GM21576 (cell line): Measurements from ENCODE around the gene COPS3.
A peak's percentile ranks its signal among the peaks of the same experiment; 100 is the strongest.
"Not testable (repeated sequence)": the region's sequence is repeated elsewhere in the genome, so short reads cannot be mapped to it uniquely, and the experiment has no call there.

Experiments used
- ATAC-seq: cut with Tn5 transposase; IDR thresholded peaks from one replicate; pipeline ENCODE4 v1.9.1; 2021; ENCODE audit warnings: mild to moderate bottlenecking, moderate library complexity; ENCODE audit not compliant: unreplicated experiment

The COPS3 gene

DNA sequence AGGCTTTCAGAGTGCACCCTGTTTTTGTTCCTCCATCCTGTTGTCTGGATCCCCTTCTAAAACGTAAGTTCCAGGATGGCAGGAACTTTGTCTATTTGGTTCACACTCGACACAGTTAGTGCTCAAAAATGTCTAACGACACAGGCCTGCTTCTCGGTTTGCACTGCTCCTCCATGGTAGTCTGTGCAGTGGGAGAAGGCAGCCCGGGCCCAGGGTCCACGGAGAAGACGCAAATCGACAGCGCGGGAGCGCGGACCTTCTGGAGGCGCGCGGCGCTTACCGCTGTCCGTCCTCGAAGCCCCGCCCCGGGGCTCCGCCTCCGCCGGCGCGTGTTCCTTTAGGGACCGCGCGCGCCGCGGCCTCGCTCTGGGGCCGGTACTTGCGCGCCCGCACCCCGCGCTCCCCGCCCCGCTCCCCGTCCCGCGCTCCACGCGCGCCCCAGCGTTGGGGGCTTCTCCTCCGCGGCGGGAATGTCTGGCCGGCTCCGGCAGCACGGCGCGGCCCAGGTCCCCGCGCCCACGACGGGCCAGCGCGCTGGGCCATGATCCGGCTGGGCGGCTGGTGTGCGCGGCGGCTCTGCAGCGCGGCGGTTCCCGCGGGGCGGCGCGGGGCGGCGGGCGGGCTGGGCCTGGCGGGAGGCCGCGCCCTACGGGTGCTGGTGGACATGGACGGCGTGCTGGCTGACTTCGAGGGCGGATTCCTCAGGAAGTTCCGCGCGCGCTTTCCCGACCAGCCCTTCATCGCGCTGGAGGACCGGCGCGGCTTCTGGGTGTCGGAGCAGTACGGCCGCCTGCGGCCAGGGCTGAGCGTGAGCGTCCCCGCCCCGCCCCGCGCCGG is 22.2 kb upstream of the COPS3 start, which contains the start of gene NT5M:
Gene NT5M (plus strand): TSS at position 364 of the 837 bp plus-strand sequence. CDS start 178 bp downstream, at position 542.
- peak; percentile 57 for ATAC-seq

DNA sequence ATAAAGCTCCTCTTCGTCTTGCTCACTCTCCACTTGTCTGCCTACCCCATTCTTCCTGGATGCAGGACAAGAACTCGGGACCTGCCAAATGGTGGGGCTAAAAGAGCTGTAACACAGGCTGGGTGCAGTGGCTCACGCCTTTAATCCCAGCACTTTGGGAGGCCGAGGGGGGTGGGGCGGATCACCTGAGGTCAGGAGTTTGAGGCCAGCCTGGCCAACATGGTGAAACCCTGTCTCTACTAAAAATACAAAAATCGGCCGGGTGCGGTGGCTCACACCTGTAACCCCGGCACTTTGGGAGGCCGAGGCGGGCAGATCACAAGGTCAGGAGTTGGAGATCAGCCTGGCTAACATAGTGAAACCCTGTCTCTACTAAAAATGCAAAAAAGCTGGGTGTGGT is 20.6 kb upstream of the COPS3 start:
- ATAC-seq, result not testable (repeated sequence)

DNA sequence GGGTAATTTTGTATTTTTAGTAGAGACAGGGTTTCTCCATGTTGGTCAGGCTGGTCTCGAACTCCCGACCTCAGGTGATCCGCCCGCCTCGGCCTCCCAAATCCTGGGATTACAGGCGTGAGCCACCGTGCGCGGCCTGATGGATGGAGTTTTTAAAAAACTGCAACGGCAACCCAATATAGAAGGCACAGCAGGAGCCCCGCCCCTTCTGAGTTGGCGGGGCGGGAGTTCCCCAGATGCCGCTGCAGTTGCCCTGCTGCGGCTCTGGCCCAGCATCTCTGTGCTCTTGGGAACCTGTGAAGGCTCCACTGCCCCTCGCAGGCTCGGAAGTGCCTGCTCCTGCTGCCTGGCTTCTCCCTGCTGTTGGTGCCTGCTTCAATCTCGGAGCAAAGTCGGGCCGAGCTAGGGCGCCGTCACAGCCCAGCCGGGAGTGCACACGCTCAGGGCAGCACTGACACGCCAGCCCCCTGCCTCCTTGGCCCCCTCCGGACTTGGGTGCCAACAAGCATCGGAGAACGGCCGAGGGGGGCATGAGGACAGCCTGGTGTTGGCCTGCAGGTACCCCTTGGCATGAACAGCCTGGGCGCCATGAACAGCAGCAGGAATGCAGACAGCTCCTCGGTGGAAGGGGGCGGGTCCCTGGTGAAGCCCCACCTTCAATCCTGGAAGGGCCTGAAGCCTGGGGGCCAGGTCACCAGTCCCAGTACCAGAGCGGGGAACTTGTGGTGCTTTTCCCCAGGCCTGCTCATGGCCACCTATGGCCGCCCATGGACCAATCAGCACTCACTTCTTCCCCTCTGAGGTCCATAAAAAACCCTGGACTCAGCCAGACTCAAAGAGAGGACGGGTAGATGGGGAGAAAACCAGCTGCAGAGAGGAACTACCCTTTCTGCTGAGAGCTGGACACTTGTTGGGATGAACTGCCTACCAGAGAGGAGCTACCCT is 19.9 kb upstream of the COPS3 start:
- ATAC-seq, result no peak

DNA sequence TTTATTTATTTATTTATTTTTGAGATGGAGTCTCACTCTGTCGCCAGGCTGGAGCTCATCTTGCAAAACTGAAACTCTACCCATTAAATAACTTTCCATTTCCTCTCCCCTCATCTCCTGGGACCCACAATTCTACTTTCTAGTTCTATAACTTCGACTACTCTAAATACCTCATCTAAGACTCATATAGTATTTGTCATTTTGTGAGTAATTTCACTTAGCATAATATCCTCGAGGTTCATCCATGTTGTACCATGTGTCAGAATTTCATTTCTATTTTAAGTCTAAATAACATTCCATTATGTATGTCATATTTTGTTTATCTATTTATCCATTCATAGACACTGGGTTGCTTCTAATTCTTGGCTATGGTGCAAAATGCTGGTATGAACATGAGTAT is 17.1 kb upstream of the COPS3 start:
- no peak for ATAC-seq

DNA sequence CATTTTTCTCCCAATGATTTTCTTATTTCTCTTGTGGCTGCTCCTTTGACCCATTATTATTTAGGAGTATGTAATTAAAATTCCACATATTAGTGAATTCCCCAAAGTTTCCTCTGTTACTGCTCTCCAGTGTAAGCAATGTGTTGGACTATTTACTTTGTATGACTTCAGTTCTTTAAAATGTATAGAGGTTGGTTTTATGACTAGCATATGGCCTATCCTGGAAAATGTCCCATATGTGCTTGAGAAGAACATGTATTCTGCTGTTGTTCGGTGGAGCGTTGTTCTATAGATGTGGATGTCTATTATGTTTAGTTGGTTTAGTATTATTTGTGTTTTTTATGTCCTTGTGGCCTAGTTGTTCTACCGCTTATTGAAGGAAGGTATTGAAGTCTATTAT is 16.2 kb upstream of the COPS3 start:
- ATAC-seq, result no peak

DNA sequence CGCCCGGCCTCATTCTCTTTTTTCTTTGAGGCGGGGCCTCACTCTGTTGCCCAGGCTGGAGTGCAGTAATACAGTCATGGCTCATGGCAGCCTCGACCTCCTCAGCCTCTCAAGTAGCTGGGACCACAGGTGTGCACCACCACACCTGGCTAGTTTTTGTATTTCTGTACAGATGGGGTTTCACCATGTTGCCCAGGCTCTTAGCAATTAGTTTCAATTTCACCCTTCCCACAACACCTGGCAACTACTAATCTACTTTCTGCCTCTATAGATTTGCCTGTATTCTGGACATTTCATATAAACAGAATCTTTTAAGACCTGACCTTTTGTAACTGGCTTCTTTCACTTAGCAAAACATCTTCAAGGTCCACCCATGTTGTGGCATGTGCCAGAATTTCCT is 14.1 kb upstream of the COPS3 start:
- no peak for ATAC-seq

DNA sequence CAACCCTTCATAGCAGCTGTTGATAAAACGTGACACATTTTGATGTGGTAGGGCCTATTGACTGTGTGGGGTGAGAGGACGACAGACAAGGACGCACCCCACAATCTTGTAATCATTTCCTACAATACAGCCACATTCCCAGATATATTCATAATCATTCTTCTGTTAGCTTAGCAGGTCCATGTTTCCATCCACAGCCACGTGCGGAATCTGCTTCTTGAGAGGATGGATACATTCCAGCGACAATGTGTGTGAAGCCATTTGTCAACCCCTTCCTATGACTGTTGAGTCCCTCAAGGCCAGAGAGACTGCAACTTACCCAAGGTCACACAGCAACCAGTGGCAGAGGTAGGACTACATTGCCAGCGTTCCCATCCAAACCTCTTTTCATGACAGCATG is 8.7 kb upstream of the COPS3 start:
- no peak for ATAC-seq

DNA sequence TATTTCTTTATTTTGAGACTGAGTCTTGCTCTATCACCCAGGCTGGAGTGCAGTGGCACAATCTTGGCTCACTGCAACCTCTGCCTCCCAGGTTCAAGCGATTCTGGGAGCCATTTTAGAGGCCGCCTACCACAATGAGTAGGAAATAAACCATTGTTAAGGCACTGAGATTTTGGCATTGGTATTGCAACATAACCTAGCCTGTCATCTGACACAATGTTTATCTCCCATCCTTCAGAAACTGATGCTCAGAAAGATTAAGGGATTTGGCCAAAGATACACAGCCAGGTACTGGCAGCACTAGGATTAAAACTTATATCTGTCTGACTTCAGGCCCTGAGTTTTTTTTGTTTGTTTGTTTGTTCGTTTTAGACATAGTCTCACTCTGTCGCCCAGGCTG is 8.0 kb upstream of the COPS3 start:
- ATAC-seq, result no peak

DNA sequence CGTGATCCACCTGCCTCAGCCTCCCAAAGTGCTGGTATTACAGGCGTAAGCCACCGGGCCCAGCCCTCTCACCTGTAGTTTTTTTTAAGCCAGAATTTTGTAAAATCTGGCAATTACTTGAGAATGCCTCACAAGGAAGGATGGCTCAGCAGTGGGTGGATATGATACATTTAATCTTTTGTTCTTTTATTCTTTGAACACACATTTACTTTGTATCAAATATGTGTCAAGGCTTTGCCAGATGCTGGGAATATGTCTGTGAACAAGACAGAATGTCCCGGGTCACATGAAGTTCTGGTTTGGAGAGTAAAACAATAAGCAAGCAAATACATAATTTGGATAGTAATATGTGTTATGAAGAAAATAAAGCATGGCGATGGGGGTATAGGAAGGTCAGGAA is 4.9 kb upstream of the COPS3 start:
- ATAC-seq, result no peak

DNA sequence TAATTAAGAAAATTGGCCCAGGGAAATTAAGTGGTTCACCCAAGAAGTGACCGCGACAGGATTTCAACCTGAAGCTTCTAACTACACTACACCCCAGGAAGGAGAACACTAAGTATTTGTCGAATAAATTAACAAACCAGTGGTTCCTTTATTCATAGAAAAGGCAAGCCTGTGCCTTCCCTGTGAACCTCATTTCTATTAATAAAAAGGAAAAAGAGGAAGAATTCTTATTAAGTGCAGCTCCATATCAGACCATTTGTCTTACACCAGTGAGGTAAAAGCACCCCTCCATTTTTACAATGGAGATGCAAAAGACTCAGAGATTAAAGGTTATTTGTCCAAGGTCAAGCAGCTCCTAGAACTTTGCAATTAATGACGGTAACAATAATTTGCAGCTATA is 1.7 kb downstream of the COPS3 start:
- no peak for ATAC-seq

DNA sequence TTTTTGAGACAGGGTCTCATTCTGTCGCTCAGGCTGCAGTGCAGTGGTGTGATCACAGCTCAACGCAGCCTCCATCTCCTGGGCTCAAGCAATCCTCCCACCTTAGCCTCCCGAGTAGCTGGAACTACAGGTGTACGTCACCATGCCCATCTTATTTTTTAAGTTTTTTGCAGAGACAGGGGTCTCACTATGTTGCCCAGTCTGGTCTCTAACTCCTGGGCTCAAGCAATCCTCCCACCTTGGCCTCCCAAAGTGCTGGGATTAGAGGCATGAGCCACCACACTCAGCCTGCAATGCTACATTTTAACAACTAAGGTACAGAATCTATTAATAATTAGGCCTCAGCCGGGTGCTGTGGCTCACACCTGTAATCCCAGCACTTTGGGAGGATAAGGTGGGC is 3.6 kb downstream of the COPS3 start:
- ATAC-seq, result not testable (repeated sequence)

DNA sequence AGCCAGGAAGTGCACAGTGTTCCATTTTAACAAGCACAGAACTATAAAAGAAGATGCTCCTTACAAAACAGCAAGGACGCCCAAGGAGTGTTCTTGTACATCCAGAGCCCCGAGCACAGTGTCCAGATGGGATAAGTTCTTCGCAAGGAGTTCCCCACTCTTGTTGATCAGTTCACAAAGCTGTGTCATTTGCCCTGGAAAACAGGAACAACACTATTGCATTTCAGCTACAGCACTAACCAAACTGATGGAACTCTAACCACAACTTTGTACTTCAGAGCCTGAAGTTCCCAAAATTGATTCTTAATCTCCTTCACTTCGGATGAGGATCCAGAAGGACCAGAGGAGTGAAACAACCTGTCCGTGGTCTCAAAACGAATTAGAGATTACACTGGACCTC is 5.1 kb downstream of the COPS3 start:
- ATAC-seq, result no peak

DNA sequence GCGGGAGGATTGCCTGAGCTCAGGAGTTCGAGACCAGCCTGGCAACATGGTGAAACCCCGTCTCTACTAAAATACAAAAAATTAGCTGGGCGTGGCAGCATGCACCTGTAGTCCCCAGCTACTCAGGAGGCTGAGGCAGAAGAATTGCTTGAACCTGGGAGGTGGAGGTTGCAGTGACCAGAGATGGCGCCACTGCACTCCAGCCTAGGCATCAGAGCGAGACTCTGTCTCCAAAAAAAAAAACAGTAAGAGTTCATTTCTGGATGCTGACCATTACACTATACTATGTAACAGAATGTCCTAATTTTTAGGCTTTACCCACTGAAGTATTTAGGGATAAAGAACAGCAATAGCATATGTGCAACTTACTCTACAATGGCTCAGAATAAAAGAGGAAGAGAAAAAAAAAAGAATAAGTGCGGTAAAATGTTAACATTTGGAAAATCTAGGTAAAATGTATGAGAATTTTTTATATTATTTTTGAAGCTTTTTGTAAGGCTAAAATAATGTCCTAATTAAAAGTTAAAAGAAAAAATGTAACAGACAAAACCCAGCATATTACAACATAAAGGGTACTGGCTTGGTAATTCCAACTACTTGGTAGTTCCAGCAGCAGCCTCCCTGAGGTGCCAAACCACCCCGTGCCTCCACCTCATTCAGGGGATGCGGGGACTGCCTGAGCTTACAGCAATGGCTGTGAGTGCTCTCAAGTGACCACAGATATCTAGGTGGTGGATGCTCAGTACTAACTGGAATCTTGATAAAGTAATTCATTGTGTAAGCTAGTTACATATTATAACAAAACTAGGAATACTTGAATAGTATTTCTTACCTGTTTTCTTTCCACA is 10.9 kb downstream of the COPS3 start:
- no peak for ATAC-seq

DNA sequence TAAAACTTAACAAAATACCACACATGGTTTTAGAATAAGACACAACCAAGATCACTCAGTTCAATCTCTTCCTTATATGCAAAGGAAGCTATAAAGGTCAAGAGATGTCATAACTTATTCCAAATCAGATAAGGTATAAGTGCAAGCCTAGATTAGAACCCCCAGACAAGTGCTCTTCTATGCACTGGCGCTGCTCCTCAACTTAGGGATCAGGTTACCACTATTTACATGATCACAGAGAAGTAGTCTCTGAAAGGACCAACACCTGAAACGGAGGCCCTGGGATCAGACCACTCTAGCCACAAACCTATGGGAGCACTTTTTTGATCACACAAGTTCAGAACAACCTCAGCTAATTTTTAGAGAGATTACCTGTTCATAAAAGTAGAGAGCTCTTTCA is 16.6 kb downstream of the COPS3 start:
- no peak for ATAC-seq

DNA sequence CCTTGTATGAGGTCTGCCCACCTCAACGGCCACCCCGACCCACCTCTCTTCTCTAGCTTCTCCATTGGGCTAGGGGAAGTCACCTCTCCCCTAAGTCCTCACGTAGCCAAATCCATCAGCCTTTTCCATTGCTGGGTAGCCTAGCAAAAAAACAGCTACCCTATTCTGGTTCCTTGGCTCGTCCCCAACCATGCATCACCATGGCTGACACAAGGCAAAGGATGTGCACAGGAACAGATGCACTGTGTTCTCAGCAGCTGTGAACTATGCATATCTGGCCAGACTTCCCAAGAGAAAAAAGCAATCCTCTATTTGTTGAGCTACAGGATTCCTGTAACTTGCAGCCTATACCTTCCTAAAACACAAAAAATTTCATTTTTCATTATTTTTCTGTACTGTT is 22.0 kb downstream of the COPS3 start:
- ATAC-seq, result no peak

DNA sequence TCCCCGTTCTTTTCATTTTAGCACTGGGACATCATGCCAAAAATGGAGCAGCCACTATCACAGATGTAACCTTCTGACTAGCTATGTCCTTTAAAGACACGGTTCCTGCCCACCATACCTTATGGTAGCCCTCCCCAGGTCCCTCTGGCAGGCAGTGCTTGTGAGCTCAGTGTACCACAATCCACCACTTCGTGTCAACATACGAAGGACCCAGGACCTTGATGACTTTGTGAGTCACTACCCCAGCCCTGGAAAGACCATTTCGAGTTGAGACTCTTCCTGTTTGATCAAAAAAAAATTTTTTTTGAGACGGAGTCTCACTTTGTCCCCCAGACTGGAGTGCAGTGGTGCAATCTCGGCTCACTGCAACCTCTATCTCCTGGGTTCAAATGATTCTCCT is 23.0 kb downstream of the COPS3 start:
- ATAC-seq, result no peak

DNA sequence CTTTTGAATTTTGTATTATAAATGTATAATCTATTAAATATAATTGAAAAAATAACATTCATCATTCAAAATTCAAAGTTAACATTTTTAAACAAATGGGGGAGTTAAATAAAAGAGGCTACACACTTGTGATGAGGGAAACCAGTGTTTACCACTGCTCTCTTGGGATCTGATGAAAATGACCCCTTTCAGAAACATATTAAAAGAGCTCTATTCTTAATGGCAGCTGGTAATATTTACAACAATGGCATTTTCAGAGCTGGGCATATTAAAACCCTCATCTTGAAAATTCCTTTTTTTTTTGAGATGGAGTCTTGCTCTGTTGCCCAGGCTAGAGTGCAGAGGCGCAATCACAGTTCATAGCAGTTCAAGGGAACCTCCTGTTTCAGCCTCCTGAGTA is 24.7 kb downstream of the COPS3 start:
- ATAC-seq, result no peak

DNA sequence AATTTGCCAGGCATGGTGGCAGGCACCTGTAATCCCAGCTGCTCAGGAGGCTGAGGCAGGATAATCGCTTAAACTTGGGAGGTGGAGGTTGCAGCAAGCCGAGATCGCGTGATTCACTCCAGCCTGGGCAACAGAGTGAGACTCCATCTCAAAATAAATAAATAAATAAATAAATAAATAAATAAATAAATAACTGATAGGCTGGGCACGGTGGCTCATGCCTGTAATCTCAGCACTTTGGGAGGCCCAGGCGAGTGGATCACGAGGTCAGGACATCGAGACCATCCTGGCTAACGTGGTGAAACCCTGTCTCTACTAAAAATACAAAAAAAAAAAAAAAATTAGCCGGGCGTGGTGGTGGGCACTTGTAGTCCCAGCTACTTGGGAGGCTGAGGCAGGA is 25.4 kb downstream of the COPS3 start:
- not testable (repeated sequence) for ATAC-seq

DNA sequence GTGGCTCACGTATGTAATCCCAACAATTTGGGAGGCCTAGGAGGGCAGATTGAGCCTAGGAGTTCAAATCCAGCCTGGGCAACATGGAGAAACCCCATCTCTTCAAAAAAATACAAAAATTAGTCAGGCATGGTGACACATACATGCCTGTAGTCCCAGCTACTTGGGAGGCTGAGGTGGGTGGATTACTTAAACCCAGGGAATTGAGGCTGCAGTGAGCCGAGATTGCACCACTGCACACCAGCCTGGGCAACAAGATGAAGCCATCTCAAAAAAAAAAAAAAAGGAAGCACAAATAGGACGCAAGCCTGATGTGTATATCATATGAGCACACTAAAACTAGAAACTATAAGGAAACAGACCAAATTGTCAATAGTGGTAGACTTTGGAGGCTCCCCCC is 27.0 kb downstream of the COPS3 start:
- ATAC-seq, result no peak

DNA sequence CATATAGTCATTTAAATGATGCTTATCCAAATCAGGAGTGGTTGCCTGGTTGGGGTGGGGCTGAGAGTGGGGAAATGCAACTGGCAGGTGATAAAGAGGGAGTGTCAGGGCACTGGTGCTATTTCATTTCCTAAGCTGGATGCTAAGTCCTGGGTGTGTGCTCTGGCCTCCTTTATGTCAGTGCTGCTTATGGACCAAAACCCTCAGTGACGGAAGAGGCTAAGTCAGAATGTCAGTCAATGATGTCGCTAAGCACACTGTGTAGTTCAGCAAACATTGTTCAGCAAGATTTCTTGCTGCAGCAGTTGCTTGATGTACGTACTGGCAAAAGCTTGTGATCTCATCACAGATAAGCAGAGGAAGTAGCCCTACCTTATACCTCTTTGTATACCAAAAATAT is 27.6 kb downstream of the COPS3 start:
- ATAC-seq, result no peak

DNA sequence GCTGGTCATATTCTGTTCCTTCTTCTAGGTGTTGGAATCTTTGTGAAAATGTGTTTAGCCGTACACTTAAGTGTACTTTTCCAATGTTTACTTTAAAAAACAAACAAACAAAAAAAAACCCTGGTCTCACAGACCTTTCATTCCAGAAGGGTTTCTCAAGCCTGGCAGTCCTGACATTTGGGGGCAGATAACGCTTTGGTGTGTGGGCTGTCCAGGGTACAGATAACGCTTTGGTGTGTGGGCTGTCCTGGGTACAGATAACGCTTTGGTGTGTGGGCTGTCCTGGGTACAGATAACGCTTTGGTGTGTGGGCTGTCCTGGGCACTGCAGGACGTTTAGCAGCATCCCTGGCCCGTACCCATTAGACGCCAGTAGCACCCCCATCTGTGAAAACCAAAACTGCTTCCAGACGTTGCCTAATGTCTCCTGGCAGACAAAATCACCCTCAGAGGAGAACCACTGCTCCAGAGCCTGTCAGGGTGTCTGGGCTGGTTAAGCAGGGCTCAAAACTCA is 28.8 kb downstream of the COPS3 start:
- ATAC-seq, result no peak
